ENCODE results near the gene ERBB2. TPM values are rescaled to one million over a fixed set of nuclear protein-coding genes. Genes with fewer than 3 reads are reported as not detected.

Gene ERBB2
- total and polyA plus RNA-seq, 2 of the 13 experiments (the other 11 are each of a cell fraction or from before 2014, with no cell fraction given): 57.7 to 64.1 TPM

- TF ChIP-seq FOXK2 (IDR thresholded peaks at IDR 0.05): no peak
- TF ChIP-seq TEAD2 (CRISPR knock-in tag; IDR thresholded peaks at IDR 0.05): no peak
- no peak for TF ChIP-seq IRF2 (CRISPR knock-in tag; IDR thresholded peaks at IDR 0.05)
- no peak for TF ChIP-seq ZBTB1 (CRISPR knock-in tag; IDR thresholded peaks at IDR 0.05; ENCODE audit: borderline replicate concordance)
- TF ChIP-seq ZNF710 (CRISPR knock-in tag; IDR thresholded peaks at IDR 0.05; ENCODE audit: borderline replicate concordance): no peak
- TF ChIP-seq SIX1 (CRISPR knock-in tag; IDR thresholded peaks at IDR 0.05; ENCODE audit: borderline replicate concordance): no peak
- TF ChIP-seq ERF (CRISPR knock-in tag; IDR thresholded peaks at IDR 0.05): no peak
- TF ChIP-seq MAZ (IDR thresholded peaks at IDR 0.05; ENCODE audit: borderline replicate concordance, low read depth, low read length): peak; percentile 85; the same call in 1 of the 2 replicates
- peak; percentile 87 for TF ChIP-seq MAZ (CRISPR knock-in tag; IDR thresholded peaks at IDR 0.05; ENCODE audit: low read depth)
- peak; percentile 64 for TF ChIP-seq TAF1 (CRISPR knock-in tag; IDR thresholded peaks at IDR 0.05)
- no peak for TF ChIP-seq MTF2 (CRISPR knock-in tag; IDR thresholded peaks at IDR 0.05; ENCODE audit: borderline replicate concordance)
- no peak for TF ChIP-seq TCF7L2 (IDR thresholded peaks at IDR 0.05; ENCODE audit: low read depth, low read length)
- TF ChIP-seq RXRB (CRISPR knock-in tag; IDR thresholded peaks at IDR 0.05; ENCODE audit: borderline replicate concordance): peak; percentile 43; the same call in 1 of the 2 replicates
- no peak for TF ChIP-seq SNAPC5 (CRISPR knock-in tag; IDR thresholded peaks at IDR 0.05; ENCODE audit: borderline replicate concordance)
- TF ChIP-seq POGZ (CRISPR knock-in tag; IDR thresholded peaks at IDR 0.05): no peak
- TF ChIP-seq IRF9 (CRISPR knock-in tag; IDR thresholded peaks at IDR 0.05; ENCODE audit: borderline replicate concordance): no peak
- TF ChIP-seq HMGXB4 (CRISPR knock-in tag; IDR thresholded peaks at IDR 0.05; ENCODE audit: borderline replicate concordance in 1 of 2, low read depth in 1 of 2): peak in 1 of 2 experiments; percentile 63; a peak in 3 of 4 replicates
- no peak for TF ChIP-seq ZZZ3 (CRISPR knock-in tag; IDR thresholded peaks at IDR 0.05; ENCODE audit: borderline replicate concordance)
- TF ChIP-seq ZFP41 (CRISPR knock-in tag; IDR thresholded peaks at IDR 0.05; ENCODE audit: borderline replicate concordance): no peak
- TF ChIP-seq ZMYM2 (CRISPR knock-in tag; IDR thresholded peaks at IDR 0.05): no peak
- TF ChIP-seq ZBTB7A (CRISPR knock-in tag; IDR thresholded peaks at IDR 0.05): no peak
- TF ChIP-seq ELF4 (CRISPR knock-in tag; IDR thresholded peaks at IDR 0.05; ENCODE audit: borderline replicate concordance): 0 out of 2 replicates have a peak, but pooled peaks have one; percentile 39
- TF ChIP-seq ZNF839 (CRISPR knock-in tag; IDR thresholded peaks at IDR 0.05; ENCODE audit: borderline replicate concordance): no peak
- no peak for TF ChIP-seq CREB3 (CRISPR knock-in tag; IDR thresholded peaks at IDR 0.05)
- TF ChIP-seq ZNF678 (CRISPR knock-in tag; IDR thresholded peaks at IDR 0.05): no peak
- no peak for TF ChIP-seq ZNF724P (CRISPR knock-in tag; IDR thresholded peaks at IDR 0.05; ENCODE audit: borderline replicate concordance)
Measured at GRCh38 chr17:39699818-39700147, at the start of gene ERBB2 (continued).
